Activated T-cell treated with anti-CD3 and anti-CD28 coated beads, Interleukin-2, amount 50 U/mL, for 72 hours (primary cell): ENCODE data around the gene GCA. TPM values are rescaled to one million over a fixed set of nuclear protein-coding genes. Genes with fewer than 3 reads are reported as not detected.

Experiments
- ATAC-seq, 2 donors: fragments of 150-1000 bp; cut with Tn5 transposase; replicated peaks in 1 of 2; 2 replicates each; pipeline ENCODE4 v1.10.0; 2021; ENCODE audit warnings: moderate library complexity in 2 of 2, mild to moderate bottlenecking in 1 of 2
- DNase-seq, 2 donors: peaks; one replicate each; pipeline ENCODE4 v3.0.0; 2021 to 2022; ENCODE audit warnings: mixed read lengths in 1 of 2
- H3K27ac Mint-ChIP-seq: one replicate; pipeline ENCODE4 v1.8.0; 2022; ENCODE audit warnings: mild to moderate bottlenecking, moderate library complexity, mixed read lengths
- H3K27me3 Mint-ChIP-seq: one replicate; pipeline ENCODE4 v1.8.0; 2022; ENCODE audit warnings: low read depth, mixed read lengths
- H3K36me3 Mint-ChIP-seq, 2 donors: one replicate each; pipeline ENCODE4 v1.8.0; 2022; ENCODE audit warnings: mixed read lengths in 2 of 2, mild to moderate bottlenecking in 1 of 2; ENCODE audit not compliant: insufficient read depth in 2 of 2
- H3K4me1 Mint-ChIP-seq: one replicate; pipeline ENCODE4 v1.8.0; 2022; ENCODE audit warnings: low read depth, mixed read lengths
- H3K4me3 Mint-ChIP-seq, 2 donors: one replicate each; pipeline ENCODE4 v1.8.0; 2022; ENCODE audit warnings: mild to moderate bottlenecking in 2 of 2, mixed read lengths in 2 of 2, moderate library complexity in 2 of 2
- H3K9me3 Mint-ChIP-seq, 2 donors: one replicate each; pipeline ENCODE4 v1.8.0; 2022; ENCODE audit warnings: mixed read lengths in 2 of 2
- total RNA-seq, 2 donors: library from RNA; stranded (reverse); gene quantifications; one replicate each; pipeline ENCODE4 v1.2.3, GENCODE V29; 2022

Gene GCA
- total RNA-seq, 2 donors from 2014 or later = 18.7 to 22.2 TPM

- H3K27me3 Mint-ChIP-seq = no peaks in the 10 kb centered on the region
- no peaks in the 10 kb centered on the region for H3K9me3 Mint-ChIP-seq
Measured at GRCh38 chr2:162400336-162400735, 56.4 kb downstream of the GCA start.

GRCh38 chr2:162401871-162402270 is 57.9 kb downstream of the GCA start:
- Mint-ChIP-seq H3K27ac (no peak overlapping the region), H3K27me3 (no peaks in the 10 kb centered on the region), H3K9me3 (no peaks in the 10 kb centered on the region), H3K4me1 (no peaks in the 10 kb centered on the region), H3K36me3 (no peaks in the 10 kb centered on the region), H3K4me3 (no peak overlapping the region)
- no peak for ATAC-seq
- DNase-seq = no peak

More at GRCh38 chr2:162400336-162400735, 56.4 kb downstream of the GCA start:
- H3K4me1 Mint-ChIP-seq = no peaks in the 10 kb centered on the region
- no peak for DNase-seq
- no peaks in the 10 kb centered on the region for H3K36me3 Mint-ChIP-seq
- no peak for ATAC-seq
- no peak overlapping the region for H3K4me3 Mint-ChIP-seq
- no peak overlapping the region for H3K27ac Mint-ChIP-seq

GRCh38 chr2:162403884-162404283 is 60.0 kb downstream of the GCA start:
- Mint-ChIP-seq H3K4me1 (no peaks in the 10 kb centered on the region), H3K27me3 (no peaks in the 10 kb centered on the region), H3K9me3 (no peaks in the 10 kb centered on the region), H3K36me3 (no peaks in the 10 kb centered on the region), H3K27ac (no peak overlapping the region), H3K4me3 (no peak overlapping the region)
- ATAC-seq (no peak), DNase-seq (no peak)

Other genes with a start within 250 kb of the GCA start
- not detected for gene GCG, start 191.9 kb upstream of the GCA start, total RNA-seq
- gene FAP, start 100.7 kb upstream of the GCA start, total RNA-seq = not detected
- 10 to 100 TPM; 37.8 to 62.7 TPM for gene IFIH1, start 25.4 kb upstream of the GCA start, total RNA-seq